ENCODE results near the gene IL2RG.

DNA sequence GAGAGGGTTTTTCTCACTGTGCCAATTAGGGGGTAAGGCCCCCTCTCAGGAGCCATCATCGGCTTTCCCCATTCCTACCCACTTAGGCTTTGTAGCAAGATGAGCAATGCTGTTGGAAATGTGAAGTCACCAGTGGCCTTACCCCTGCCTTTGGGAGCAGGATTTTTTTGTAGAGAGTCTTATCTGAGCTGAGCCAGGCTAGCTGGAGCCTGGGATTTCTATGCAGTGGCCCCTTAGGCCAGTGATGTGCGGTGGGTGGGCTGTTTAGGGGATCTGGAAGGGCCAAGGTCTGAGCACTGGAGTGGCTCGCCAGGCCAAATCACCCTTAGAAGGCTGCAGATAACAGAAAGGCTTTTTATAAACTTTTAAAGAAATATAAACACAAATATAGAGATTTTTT lies 9.1 kb downstream of the IL2RG start:
- TF ChIP-seq, protein P1, sequence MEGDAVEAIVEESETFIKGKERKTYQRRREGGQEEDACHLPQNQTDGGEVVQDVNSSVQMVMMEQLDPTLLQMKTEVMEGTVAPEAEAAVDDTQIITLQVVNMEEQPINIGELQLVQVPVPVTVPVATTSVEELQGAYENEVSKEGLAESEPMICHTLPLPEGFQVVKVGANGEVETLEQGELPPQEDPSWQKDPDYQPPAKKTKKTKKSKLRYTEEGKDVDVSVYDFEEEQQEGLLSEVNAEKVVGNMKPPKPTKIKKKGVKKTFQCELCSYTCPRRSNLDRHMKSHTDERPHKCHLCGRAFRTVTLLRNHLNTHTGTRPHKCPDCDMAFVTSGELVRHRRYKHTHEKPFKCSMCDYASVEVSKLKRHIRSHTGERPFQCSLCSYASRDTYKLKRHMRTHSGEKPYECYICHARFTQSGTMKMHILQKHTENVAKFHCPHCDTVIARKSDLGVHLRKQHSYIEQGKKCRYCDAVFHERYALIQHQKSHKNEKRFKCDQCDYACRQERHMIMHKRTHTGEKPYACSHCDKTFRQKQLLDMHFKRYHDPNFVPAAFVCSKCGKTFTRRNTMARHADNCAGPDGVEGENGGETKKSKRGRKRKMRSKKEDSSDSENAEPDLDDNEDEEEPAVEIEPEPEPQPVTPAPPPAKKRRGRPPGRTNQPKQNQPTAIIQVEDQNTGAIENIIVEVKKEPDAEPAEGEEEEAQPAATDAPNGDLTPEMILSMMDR (optimal IDR thresholded peaks at IDR 0.05 in 1 of 3, IDR thresholded peaks at IDR 0.05 in 1 of 3, conservative IDR thresholded peaks at IDR 0.05 in 1 of 3; ENCODE audit: extremely low read depth in 1 of 3, insufficient read depth in 2 of 3, low read length in 3 of 3), result no peak
- no peak for TF ChIP-seq EZH2 (IDR thresholded peaks at IDR 0.05; ENCODE audit: low read length)

Measured in keratinocyte (primary cell).